Measurements from ENCODE around the gene STARD6. TPM values are rescaled to one million over a fixed set of nuclear protein-coding genes. Genes with fewer than 3 reads are reported as not detected.

STARD6 gene
- total RNA-seq, 1 experiment from 2014 or later, result not detected

GRCh38 chr18:54389143-54389505 lies 31.5 kb upstream of the STARD6 start:
- ChIA-PET POLR2A (no interaction called here), CTCF (interaction anchor here (0.6 kb wide), 2 partner anchors 48 to 242 kb away, joined by 5 to 6 read pairs; no protein-coding TSS in a partner anchor)
- Histone ChIP-seq H3K4me3 (ENCODE audit: low read depth in 2 of 2, low read length in 2 of 2) (no peak overlapping the region), H3K9me3 (ENCODE audit: control insufficient read depth, insufficient read depth, low read depth, low read length) (no peaks in the 10 kb centered on the region), H3K27me3 (ENCODE audit: control insufficient read depth, insufficient read depth, low read length) (no peaks in the 10 kb centered on the region), H3K4me1 (ENCODE audit: control insufficient read depth, insufficient read depth, low read length) (peaks cover 4% of the 10 kb centered on the region; the same call in 1 of the 2 replicates), H3K36me3 (ENCODE audit: control insufficient read depth, insufficient read depth, low read length) (no peaks in the 10 kb centered on the region), H3K27ac (ENCODE audit: low read length) (0 out of 2 replicates have a peak overlapping the region, but pooled peaks have one; percentile 19)
- 0 out of 2 replicates have a peak, but pooled peaks have one; percentile 9 for ATAC-seq
- TF ChIP-seq CTCF (IDR thresholded peaks at IDR 0.05), result no peak
- TF ChIP-seq TCF7L2 (IDR thresholded peaks at IDR 0.05; ENCODE audit: low read depth, low read length), result no peak
- no peak for TF ChIP-seq SIN3A (IDR thresholded peaks at IDR 0.05; ENCODE audit: borderline replicate concordance, insufficient read depth, low read depth, low read length)
- BruUV-seq (replicated peaks), result no TSS peak
- intact Hi-C loops (cut with micrococcal nuclease; ENCODE audit: unreplicated experiment) (no loop called here), in situ Hi-C loops (cut with HindIII; ENCODE audit: low pct_unique_long_range_greater_than_20kb, low sequenced_read_pairs) (no loop called here)
- DNase-seq (ENCODE audit: low read depth, low spot score), result no peak

- TF ChIP-seq TCF7L2 (IDR thresholded peaks at IDR 0.05; ENCODE audit: low read depth, low read length) (no peak), CTCF (IDR thresholded peaks at IDR 0.05) (no peak), POLR2AphosphoS5 (IDR thresholded peaks at IDR 0.05; ENCODE audit: low read depth, low read length) (no peak), REST (IDR thresholded peaks at IDR 0.05; ENCODE audit: insufficient read depth in 1 of 2, low read depth in 2 of 2, low read length in 1 of 2) (no peak), SIN3A (IDR thresholded peaks at IDR 0.05; ENCODE audit: borderline replicate concordance, insufficient read depth, low read depth, low read length) (no peak)
- in situ Hi-C loops (cut with HindIII; ENCODE audit: low pct_unique_long_range_greater_than_20kb, low sequenced_read_pairs) (no loop called here), intact Hi-C loops (cut with micrococcal nuclease; ENCODE audit: unreplicated experiment) (no loop called here)
- H3K9me3 ChIP-seq (ENCODE audit: control insufficient read depth, insufficient read depth, low read depth, low read length), result no peaks in the 10 kb centered on the region
- no peak overlapping the region for H3K4me3 ChIP-seq (ENCODE audit: low read depth in 2 of 2, low read length in 2 of 2)
- POLR2A ChIA-PET, result no interaction called here
- ATAC-seq, result peak; percentile 95
- H3K36me3 ChIP-seq (ENCODE audit: control insufficient read depth, insufficient read depth, low read length), result no peaks in the 10 kb centered on the region
- H3K4me1 ChIP-seq (ENCODE audit: control insufficient read depth, insufficient read depth, low read length), result peaks cover 4% of the 10 kb centered on the region; the same call in 1 of the 2 replicates
- DNase-seq (ENCODE audit: low read depth, low spot score), result peak; percentile 64
- H3K27ac ChIP-seq (ENCODE audit: low read length), result peak overlapping the region; percentile 21; the same call in 1 of the 2 replicates
- CTCF ChIA-PET, result no interaction called here
- no peaks in the 10 kb centered on the region for H3K27me3 ChIP-seq (ENCODE audit: control insufficient read depth, insufficient read depth, low read length)
- no TSS peak for BruUV-seq (replicated peaks)
Measured at GRCh38 chr18:54388203-54389142, 30.8 kb upstream of the STARD6 start.
